ENCODE measurements around the gene UFSP1.
"Not testable (repeated sequence)": the region's sequence is repeated elsewhere in the genome, so short reads cannot be mapped to it uniquely, and the experiment has no call there.

Gene UFSP1

GRCh38 chr7:100888988-100889750 lies at the start of gene UFSP1:
TSS of gene UFSP1 (minus strand) at chr7:100889715. CDS start at chr7:100889271, 444 bp downstream.
- DNase-seq = no peak

DNA sequence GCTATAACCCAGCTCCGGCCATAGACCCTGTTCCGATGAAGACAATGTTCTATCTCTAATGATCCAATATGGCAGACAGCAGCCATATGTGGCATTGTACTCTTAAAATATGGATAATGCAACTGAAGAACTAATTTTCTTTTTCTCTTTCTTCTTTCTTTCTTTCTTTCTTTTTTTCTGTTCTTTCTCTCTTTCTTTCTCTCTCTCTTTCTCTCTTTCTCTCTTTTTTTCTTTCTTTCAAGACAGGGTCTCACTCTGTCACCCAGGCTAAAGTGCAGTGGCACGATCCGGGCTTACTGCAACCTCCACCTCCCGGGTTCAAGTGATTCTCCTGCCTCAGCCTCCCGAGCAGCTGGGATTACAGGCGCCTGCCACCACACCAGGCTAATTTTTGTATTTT lies 46.7 kb upstream of the UFSP1 start:
- DNase-seq = not testable (repeated sequence)

DNA sequence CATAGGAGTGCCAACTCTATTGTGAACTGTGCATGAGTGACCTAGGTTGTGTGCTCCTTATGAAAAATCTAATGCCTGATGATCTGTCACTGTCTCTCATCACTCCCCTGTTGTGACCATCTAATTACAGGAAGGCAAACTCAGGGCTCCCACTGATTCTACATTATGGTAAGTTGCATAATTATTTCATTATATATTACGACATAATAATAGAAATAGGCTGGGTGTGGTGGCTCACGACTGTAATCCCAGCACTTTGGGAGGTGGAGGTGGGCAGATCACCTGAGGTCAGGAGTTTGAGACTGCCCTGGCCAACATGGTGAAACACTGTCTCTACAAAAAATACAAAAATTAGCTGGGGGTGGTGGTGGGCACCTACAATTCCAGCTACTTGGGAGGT lies 45.9 kb upstream of the UFSP1 start:
- not testable (repeated sequence) for DNase-seq

- DNase-seq = no peak
Observed at GRCh38 chr7:100933734-100934133, 44.2 kb upstream of the UFSP1 start.

DNA sequence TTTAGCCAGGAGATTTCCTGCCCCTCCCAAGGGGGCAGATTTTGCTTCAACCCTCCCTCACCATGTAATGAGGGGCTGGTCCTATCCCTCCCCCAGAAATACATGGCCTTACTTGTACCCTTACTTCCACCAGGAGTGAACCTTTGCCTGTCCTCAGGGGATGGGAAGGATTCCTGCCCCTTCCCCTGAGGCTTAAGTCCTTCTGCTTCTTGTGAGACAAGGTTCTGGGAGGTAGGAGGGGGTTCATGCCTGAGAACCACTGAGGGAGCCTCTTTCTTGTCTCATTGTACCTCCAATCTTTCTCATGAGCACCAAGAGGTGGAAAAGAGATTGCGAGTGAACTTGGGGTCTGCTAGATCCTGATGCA lies 40.3 kb upstream of the UFSP1 start:
- no peak for DNase-seq

DNA sequence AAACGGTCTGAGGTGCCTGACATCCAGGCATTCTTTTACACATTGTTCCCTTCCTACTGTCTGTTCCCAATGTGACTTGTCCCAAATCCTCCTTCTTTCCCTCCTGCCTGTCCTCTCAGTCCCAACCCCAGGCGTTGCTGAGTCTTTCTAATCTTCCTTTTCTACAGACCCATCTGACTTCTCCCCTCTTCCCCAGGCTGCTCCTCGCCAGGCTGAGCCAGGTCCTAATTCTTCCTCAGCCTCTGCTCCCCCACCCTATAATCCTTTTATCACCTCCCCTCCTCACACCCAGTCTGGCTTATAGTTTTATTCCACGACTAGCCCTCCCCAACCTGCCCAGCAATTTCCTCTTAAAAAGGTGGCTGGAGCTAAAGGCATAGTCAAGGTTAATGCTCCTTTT lies 34.1 kb upstream of the UFSP1 start:
- DNase-seq = not testable (repeated sequence)

DNA sequence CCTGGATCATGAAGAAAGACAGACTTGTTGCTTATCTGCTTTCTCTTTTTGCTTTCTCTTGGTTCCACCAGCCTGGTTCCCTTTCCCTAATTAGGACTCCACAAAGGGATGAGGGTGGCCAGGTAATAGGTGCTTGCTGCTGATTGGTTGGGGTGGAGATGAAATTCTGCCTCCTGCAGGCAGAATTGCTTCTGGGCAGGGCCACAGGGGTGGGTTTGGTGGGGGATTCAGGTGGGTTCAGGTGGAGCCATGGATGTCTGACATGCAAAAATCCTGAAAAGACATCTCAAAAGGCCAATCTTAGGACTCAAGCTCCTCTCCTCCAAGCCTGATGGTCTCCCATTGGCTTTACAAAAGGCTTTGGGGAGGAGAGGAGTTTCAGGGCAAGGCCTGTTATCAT lies 31.5 kb upstream of the UFSP1 start:
- DNase-seq = no peak

- DNase-seq = not testable (repeated sequence)
Observed at GRCh38 chr7:100919779-100920437, 30.4 kb upstream of the UFSP1 start.

- DNase-seq = not testable (repeated sequence)
Observed at GRCh38 chr7:100919335-100919734, 29.8 kb upstream of the UFSP1 start.

DNA sequence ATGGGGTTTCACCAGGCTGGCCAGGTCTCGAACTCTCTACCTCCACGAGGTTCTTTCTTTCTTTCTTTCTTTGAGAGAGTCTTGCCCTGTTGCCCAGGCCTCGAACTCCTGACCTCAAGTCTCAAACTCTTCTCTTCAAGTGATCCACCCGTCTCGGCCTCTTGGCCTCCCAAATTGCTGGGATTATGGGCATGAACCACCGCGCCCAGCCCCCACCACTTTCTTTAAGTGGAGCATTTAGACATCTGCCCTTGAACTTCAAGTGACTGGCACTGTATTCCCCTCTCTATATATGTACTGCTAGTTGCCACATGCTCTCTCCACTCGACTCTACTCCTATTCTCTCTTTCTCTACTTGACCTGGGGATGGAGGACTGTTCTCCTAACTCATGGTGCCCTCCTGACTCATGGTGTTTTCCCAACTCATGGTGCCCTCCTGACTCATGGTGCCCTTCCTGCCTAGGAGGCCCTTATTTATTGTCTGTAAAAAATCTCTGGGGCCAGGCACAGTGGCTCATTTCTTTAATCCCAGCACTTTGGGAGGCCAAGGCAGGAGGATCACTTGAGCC lies 25.4 kb upstream of the UFSP1 start:
- no peak for DNase-seq

DNA sequence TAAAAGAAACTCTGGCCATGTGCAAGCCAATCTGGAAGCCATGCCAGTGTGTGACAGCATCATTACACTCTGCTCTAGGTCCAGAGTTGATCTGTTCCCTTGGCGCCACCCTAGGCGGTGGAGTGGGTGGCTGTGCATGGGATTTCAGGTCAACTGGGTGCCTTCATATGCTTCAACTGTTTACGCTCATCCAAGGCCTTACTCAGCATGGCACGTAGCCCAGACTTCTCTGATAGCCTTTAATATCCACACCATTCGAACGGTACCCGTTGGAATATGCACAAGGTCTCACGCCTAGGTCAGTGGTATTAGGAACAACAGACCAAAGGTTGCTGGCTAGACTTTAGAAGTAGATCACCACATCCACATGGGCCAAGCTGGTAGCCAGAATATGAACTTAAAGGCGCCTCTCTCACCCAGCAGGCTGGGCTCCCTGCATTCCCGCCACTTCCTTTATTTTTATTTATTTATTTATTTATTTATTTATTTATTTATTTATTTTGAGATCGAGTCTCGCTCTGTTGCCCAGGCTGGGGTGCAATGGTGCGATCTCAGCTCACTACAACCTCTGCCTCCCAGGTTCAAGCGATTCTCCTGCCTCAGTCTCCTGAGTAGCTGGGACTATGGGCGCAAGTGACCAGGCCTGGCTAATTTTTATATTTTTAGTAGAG lies 24.8 kb upstream of the UFSP1 start:
- no peak for DNase-seq

GRCh38 chr7:100911484-100911883 lies 22.0 kb upstream of the UFSP1 start:
- no peak for DNase-seq

DNA sequence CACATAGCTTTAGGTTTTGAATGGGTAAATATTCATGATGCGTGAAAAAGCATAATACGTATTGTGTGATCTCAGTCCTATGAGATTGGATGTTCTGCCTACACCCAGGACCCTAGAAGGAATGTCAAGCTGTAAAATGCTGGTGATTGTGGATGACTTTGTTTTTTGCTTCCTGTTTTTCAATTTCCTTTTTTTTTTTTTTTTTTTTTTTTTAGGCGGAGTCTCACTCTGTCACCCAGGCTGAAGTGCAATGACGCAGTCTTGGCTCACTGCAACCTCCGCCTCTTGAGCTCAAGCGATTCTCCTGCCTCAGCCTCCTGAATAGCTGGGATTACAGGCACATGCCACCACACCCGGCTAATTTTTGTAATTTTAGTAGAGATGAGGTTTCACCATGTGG lies 20.9 kb upstream of the UFSP1 start:
- not testable (repeated sequence) for DNase-seq

- no peak for DNase-seq
Observed at GRCh38 chr7:100908512-100908911, 19.0 kb upstream of the UFSP1 start.

DNA sequence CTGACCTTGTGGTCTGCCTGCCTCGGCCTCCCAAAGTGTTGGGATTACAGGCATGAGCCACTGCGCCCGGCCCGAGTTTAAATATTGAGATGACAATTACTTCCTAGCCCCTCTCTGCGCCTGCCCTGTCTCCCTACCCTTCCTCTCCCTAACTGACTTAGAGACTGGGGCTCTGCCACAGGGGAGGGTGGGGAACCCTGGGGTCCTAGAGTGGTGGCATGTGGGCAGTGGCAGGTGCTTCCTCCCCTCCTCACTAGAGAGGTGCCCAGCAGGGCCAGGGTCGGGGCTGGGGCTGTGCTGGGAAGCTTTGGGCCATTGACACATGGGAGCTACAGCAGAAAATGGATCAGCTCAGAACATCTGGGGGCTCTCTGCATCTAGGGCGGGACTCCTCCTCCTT lies 13.1 kb upstream of the UFSP1 start:
- no peak for DNase-seq

DNA sequence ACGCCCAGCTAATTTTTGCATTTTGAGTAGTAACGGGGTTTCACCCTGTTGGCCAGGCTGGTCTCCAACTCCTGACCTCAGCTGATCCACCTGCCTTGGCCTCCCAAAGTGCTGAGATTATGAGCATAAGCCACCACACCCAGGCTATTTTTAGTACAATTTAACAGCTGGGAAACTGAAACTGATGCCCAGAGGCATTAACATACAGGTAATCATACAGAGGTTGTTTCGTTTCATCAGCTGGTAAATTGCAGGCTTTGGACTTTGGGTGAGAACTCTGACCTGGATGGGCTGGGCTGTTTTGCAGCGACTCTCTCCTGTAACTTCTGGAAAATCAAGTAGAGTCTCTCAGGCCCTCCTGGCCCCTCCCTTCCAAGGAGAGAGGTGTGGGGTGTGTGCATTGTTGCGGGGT lies 12.4 kb upstream of the UFSP1 start:
- no peak for DNase-seq

DNA sequence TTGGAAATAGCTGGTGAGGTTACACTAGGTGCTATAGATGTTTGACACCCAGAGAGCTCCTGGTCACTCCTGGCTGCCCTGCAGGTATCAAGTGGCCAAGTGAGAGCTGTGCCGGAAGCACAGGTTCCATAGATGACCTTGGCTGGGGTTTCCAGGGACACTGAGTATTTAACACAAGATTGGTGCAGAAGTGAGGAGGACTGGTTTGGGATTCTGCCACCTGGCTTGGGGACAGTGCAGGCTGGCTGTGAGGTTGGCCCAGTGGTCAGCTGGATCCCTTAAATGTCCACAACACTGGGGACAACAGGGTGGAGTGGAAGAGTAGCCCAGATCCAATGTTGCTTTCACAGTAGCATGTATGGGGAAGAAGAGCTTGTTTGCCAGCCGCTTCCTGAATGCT lies 11.5 kb upstream of the UFSP1 start:
- DNase-seq = no peak

GRCh38 chr7:100899432-100899831 lies 9.9 kb upstream of the UFSP1 start:
- DNase-seq = no peak

- DNase-seq = no peak
Observed at GRCh38 chr7:100897772-100898454, 8.4 kb upstream of the UFSP1 start.

- no peak for DNase-seq
Observed at GRCh38 chr7:100896732-100897608, 7.5 kb upstream of the UFSP1 start.

GRCh38 chr7:100895956-100896731 lies 6.6 kb upstream of the UFSP1 start:
- no peak for DNase-seq

DNA sequence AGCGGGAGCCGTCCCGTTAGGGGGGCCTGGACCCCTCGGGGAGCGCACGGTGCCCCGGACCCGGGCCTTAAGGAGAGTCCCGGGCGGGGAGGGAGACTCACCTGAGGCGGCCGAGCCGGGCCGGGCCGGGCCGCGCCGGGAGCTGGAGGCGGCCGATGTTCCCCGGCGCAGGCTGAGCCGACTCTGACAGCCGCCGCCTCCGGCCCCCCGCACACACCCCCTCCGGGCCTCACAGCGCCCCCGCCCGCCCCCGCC lies 6.1 kb upstream of the UFSP1 start, which contains the start of gene ACHE:
Gene ACHE (minus strand): TSS at position 188 of the 255 bp plus-strand sequence. CDS start 1,656 bp downstream, outside the sequence.
- DNase-seq = no peak

Measured in GDM1 (cell line).